HepG2 (cell line): ENCODE results near the gene NOS1AP. TPM values are rescaled to one million over a fixed set of nuclear protein-coding genes. Genes with fewer than 3 reads are reported as not detected.

Source experiments
- ATAD3A ChIP-seq: sonication (generic); formaldehyde crosslinking; IDR thresholded peaks from 2 replicates; pipeline ENCODE4 v1.4.0; 2020; ENCODE audit warnings: missing genetic modification reagents
- ATF2 ChIP-seq: sonication (generic); formaldehyde crosslinking; IDR thresholded peaks from 2 replicates; pipeline ENCODE4 v1.4.0; 2020; ENCODE audit warnings: missing genetic modification reagents
- CCAR2 ChIP-seq: fragments of 200-400 bp; formaldehyde crosslinking; optimal IDR thresholded peaks from 2 replicates; pipeline ENCODE3; 2018; ENCODE audit warnings: low read depth, mild to moderate bottlenecking, low read length, moderate library complexity
- CENPX ChIP-seq: sonication (generic); formaldehyde crosslinking; IDR thresholded peaks from 2 replicates; pipeline ENCODE4 v1.9.0; 2021; ENCODE audit warnings: mild to moderate bottlenecking, missing genetic modification reagents, moderate library complexity
- HNF1A ChIP-seq, 2 experiments: sonication (generic) in 1 of 2; formaldehyde crosslinking in 1 of 2; IDR thresholded peaks; 2 replicates each; pipeline versions ENCODE4 v1.4.0 to v1.6.1; 2016 to 2020; ENCODE audit warnings: borderline replicate concordance in 1 of 2, low read depth in 1 of 2, mild to moderate bottlenecking in 1 of 2, missing genetic modification reagents in 1 of 2
- IKZF5 ChIP-seq: IDR thresholded peaks from 2 replicates; pipeline ENCODE4 v1.6.1; 2018; ENCODE audit warnings: missing genetic modification reagents, mild to moderate bottlenecking, missing compliant biosample characterization
- KDM1A ChIP-seq: IDR thresholded peaks from 2 replicates; pipeline ENCODE4 v1.6.1; 2016; ENCODE audit warnings: missing compliant biosample characterization
- KLF6 ChIP-seq: IDR thresholded peaks from 2 replicates; pipeline ENCODE4 v1.8.0; 2016; ENCODE audit warnings: missing biosample characterization, missing genetic modification reagents
- MIER3 ChIP-seq: IDR thresholded peaks from 2 replicates; pipeline ENCODE4 v1.6.1; 2016; ENCODE audit warnings: missing compliant biosample characterization, borderline replicate concordance
- MIXL1 ChIP-seq: IDR thresholded peaks from 2 replicates; pipeline ENCODE4 v1.6.1; 2016
- THAP11 ChIP-seq: IDR thresholded peaks from 2 replicates; pipeline ENCODE4 v1.6.1; 2016; ENCODE audit warnings: missing biosample characterization, missing genetic modification reagents
- ZBTB21 ChIP-seq: sonication (generic); formaldehyde crosslinking; IDR thresholded peaks from 2 replicates; pipeline ENCODE4 v1.4.0; 2020; ENCODE audit warnings: missing genetic modification reagents
- ZNF251 ChIP-seq: sonication (generic); formaldehyde crosslinking; IDR thresholded peaks from 2 replicates; pipeline ENCODE4 v1.9.0; 2021; ENCODE audit warnings: mild to moderate bottlenecking, missing genetic modification reagents
- ZNF350 ChIP-seq: sonication (generic); formaldehyde crosslinking; IDR thresholded peaks from 2 replicates; pipeline ENCODE4 v1.4.0; 2020; ENCODE audit warnings: mild to moderate bottlenecking, low read depth, missing genetic modification reagents, borderline replicate concordance
- ZNF431 ChIP-seq: sonication (generic); formaldehyde crosslinking; IDR thresholded peaks from 2 replicates; pipeline ENCODE4 v1.9.0; 2022; ENCODE audit warnings: missing genetic modification reagents, low read depth, mild to moderate bottlenecking, borderline replicate concordance
- ZNF800 ChIP-seq: sonication (generic); formaldehyde crosslinking; IDR thresholded peaks from 2 replicates; pipeline ENCODE4 v1.4.0; 2020; ENCODE audit warnings: missing genetic modification reagents
- polyA plus RNA-seq, 8 experiments: library from polyadenylated mRNA; depleted of rRNA in 3 of 8; stranded (reverse) in 7 of 8; unstranded in 1 of 8; fragments of >200 nt; fragmentation: Illumina TruSeq in 4 of 8; extraction: Trizol in 4 of 8; gene quantifications; 2 replicates each; pipeline versions ENCODE4 v1.2.1 to v1.2.3, GENCODE V29; 2011 to 2016; ENCODE audit warnings: low read depth in 4 of 8, missing spikeins in 1 of 8, mixed read lengths in 1 of 8; ENCODE audit not compliant: insufficient read depth in 1 of 8
- total RNA-seq, 5 experiments: library from RNA; depleted of rRNA; stranded (reverse); fragments of >200 nt; fragmentation: Illumina TruSeq; extraction: Trizol; gene quantifications; 2 replicates each; pipeline ENCODE4 v1.2.3, GENCODE V29; 2016; ENCODE audit warnings: low read depth in 1 of 5

NOS1AP gene
- total and polyA plus RNA-seq, 2 of the 13 experiments (the other 11 are each of a cell fraction or from before 2014, with no cell fraction given) = 2.0 to 3.3 TPM

GRCh38 chr1:162151900-162152829 lies 82.7 kb downstream of the NOS1AP start (continued):
- 0 out of 2 replicates have a peak, but pooled peaks have one; percentile 44 for TF ChIP-seq HNF1A (IDR thresholded peaks at IDR 0.05; ENCODE audit: low read depth)
- TF ChIP-seq HNF1A (CRISPR knock-in tag; IDR thresholded peaks at IDR 0.05; ENCODE audit: borderline replicate concordance) = no peak
- TF ChIP-seq CCAR2 = no peak
- no peak for TF ChIP-seq ATAD3A
- peak; percentile 51; the same call in 1 of the 2 replicates for TF ChIP-seq MIXL1 (CRISPR knock-in tag)
- peak; percentile 83; the same call in 1 of the 2 replicates for TF ChIP-seq MIER3 (CRISPR knock-in tag)
- TF ChIP-seq CENPX = no peak
- TF ChIP-seq ZBTB21 = peak; percentile 40; the same call in 1 of the 2 replicates
- TF ChIP-seq ZNF350 (CRISPR knock-in tag) = peak; percentile 80; the same call in 1 of the 2 replicates
- TF ChIP-seq ZNF251 (CRISPR knock-in tag) = no peak
- peak; percentile 100 for TF ChIP-seq ATF2 (CRISPR knock-in tag)
- peak; percentile 87 for TF ChIP-seq IKZF5 (CRISPR knock-in tag)
- peak; percentile 84 for TF ChIP-seq ZNF431
- peak; percentile 40; the same call in 1 of the 2 replicates for TF ChIP-seq KDM1A (CRISPR knock-in tag)
- TF ChIP-seq THAP11 (CRISPR knock-in tag) = peak; percentile 72
- TF ChIP-seq KLF6 = peak; percentile 80; the same call in 1 of the 2 replicates
- TF ChIP-seq ZNF800 (CRISPR knock-in tag) = no peak
